ENCODE results near the gene TPGS2.

TPGS2 gene, protein sequence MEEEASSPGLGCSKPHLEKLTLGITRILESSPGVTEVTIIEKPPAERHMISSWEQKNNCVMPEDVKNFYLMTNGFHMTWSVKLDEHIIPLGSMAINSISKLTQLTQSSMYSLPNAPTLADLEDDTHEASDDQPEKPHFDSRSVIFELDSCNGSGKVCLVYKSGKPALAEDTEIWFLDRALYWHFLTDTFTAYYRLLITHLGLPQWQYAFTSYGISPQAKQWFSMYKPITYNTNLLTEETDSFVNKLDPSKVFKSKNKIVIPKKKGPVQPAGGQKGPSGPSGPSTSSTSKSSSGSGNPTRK

DNA sequence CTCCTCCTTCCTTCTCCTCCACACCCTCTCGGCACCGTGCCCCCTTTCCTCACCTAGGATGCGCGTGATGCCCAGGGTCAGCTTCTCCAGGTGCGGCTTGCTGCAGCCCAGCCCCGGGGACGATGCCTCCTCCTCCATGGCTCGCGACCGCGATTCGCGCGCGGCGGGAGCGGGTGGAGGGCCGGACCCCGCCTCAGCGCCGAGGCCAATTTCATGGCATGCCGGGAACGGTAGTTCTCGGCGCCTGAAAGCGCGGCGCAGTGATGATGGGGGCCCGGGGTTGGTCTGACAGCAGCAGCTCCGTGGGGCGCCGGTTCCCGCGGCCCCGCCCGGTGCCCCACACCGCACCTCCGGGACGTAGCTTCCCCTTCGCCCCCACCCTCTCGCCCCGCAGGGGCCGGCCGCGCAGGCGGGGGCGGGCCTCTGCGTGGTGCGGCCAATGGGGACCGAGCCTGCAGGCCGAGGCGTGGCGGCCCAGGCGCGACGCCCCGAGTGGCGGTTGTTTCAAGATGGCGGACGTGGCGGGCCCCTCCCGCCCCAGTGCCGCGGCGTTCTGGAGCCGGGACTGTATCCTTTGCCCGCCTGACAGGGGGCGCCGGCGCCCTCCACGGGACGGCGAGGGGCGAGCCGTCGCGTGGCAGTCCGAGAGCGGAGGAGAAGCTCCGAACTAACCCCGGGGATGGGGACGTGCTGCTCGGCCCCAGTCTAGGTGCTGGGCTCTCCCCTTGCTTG, at the start of gene TPGS2, which contains the start of gene KIAA1328:
TSS of gene TPGS2 (minus strand) at position 373 of the 732 bp plus-strand sequence. CDS start at position 138, 235 bp downstream.
TSS of gene KIAA1328 (plus strand) at position 498 of the 732 bp plus-strand sequence. CDS start at position 510, 12 bp downstream.
- TF ChIP-seq, protein P1, sequence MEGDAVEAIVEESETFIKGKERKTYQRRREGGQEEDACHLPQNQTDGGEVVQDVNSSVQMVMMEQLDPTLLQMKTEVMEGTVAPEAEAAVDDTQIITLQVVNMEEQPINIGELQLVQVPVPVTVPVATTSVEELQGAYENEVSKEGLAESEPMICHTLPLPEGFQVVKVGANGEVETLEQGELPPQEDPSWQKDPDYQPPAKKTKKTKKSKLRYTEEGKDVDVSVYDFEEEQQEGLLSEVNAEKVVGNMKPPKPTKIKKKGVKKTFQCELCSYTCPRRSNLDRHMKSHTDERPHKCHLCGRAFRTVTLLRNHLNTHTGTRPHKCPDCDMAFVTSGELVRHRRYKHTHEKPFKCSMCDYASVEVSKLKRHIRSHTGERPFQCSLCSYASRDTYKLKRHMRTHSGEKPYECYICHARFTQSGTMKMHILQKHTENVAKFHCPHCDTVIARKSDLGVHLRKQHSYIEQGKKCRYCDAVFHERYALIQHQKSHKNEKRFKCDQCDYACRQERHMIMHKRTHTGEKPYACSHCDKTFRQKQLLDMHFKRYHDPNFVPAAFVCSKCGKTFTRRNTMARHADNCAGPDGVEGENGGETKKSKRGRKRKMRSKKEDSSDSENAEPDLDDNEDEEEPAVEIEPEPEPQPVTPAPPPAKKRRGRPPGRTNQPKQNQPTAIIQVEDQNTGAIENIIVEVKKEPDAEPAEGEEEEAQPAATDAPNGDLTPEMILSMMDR (IDR thresholded peaks at IDR 0.05): peak; percentile 50; the same call in 1 of the 2 replicates

DNA sequence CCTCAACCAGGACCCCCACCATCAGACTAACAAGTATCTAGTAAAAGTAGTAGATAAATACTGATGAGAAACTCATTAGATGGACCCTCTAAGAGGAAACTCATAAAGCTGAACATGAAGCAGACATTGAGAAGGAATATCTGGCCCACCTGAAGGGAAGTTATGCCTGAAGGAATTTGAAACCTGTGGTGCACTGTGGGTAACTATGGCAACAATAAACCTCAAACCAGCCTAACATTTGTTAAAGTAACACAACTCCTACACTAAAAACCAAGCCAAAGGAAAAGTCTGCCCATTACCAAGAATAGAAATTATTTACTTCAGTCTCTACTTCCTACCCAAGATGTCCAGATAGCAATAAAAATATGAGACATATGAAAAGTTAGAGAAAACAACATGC, 43.5 kb upstream of the TPGS2 start:
- TF ChIP-seq, protein P1 (IDR thresholded peaks at IDR 0.05): no peak

DNA sequence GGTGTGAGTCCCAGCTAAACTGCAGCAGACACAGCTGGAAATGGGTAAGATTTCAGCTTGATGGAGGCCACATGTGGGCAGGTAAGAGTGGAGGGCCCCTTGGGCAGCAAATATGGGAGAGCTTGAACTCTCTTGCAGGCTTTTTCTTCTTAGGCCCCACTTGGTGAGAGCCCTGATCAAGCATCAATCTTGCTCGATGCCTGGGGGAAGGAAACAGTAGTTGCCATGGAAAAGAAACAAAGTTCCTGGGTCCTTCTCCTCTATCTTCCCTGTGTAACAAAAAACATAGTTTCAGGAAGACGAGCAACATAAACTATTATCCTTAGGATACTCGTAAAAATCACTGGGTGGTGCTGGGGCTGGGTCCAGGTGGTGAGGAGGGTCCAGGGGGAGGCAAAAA, 43.0 kb upstream of the TPGS2 start:
- TF ChIP-seq, protein P1 (IDR thresholded peaks at IDR 0.05): no peak

DNA sequence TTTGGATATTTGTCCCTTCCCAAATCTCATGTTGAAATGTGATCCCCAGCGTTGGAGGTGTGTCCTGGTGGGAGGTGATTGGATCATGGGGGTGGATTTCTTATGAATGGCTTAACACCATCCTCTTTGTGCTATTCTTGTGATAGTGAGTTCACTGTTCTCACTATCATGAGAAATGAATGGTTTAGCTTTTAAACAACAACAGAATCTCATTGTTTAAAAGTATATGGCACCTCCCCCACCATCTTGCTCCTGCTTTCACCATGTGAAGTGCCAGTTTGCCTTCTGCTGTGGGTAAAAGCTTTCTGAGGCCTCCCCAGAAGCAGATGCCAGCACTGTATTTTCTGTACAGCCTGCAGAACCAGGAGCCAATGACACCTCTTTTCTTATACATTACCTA, 38.3 kb upstream of the TPGS2 start:
- TF ChIP-seq, protein P1 (IDR thresholded peaks at IDR 0.05): no peak

DNA sequence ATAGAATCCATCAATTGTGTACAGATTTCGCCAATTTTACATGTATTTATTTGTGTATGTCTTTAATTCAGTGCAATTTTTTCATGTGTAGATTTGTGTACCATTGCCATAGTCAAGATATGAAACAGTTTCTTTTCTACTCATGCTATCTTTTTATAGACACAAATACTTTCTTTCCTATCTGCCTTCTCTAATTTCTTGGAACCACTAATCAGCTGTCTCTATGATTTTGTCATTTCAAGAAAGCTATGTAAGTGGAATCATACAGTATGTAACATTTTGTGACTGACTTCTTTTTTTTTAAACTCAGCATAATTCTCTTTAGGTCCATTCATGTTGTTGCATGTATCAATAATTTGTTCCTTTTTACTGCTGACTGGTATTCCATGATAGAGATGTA, 33.4 kb upstream of the TPGS2 start:
- TF ChIP-seq, protein P1 (IDR thresholded peaks at IDR 0.05): no peak

DNA sequence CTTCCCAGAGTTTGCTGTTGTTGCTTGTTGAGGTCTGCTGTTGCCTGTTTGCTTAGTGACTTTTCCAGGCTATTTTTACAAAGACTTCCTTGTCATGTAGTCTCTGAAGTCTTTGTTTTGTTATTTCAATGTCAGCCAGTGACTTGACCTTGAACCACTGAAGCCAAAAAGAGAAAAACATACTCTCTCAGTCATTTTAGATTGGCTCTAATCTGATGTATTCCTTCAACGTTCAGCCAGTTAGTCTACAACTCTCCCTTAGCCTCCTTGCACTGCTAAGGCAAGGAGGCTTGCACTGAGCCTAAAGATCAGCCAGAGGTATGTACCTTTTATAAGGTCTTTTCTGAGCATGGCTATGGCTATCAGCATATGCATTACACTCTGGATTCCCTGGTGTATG, 28.0 kb upstream of the TPGS2 start:
- TF ChIP-seq, protein P1 (IDR thresholded peaks at IDR 0.05): no peak

DNA sequence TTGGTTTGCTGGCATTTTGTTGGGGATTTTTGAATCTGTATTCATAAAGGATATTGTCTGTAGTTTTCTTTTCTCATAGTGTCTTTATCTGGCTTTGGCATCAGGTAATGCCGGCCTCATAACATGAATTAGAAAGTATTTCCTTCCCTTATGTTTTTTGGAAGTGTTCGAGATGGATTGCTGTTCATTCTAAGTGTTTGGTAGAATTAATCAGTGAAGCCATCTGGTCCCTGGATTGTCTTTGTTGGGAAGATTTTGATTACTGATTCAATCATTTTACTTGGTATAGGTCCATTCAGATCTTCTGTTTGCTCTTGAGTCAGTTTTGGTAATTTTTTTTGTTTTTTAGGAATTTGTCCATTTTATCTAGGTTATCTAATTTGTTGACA, 22.4 kb upstream of the TPGS2 start:
- TF ChIP-seq, protein P1 (IDR thresholded peaks at IDR 0.05): no peak
